ENCODE measurements around the gene APCS.

APCS gene

GRCh38 chr1:159554696-159555095 lies 32.9 kb upstream of the APCS start (continued):
- TF ChIP-seq REPIN1 (tag by site-specific recombination; IDR thresholded peaks at IDR 0.05; ENCODE audit: low read depth) (no peak), ZBTB49 (tag by site-specific recombination; IDR thresholded peaks at IDR 0.05; ENCODE audit: low read depth) (no peak), SCRT1 (tag by site-specific recombination; IDR thresholded peaks at IDR 0.05; ENCODE audit: borderline replicate concordance) (no peak), ZNF280D (tag by site-specific recombination; IDR thresholded peaks at IDR 0.05) (no peak)

GRCh38 chr1:159556931-159557369 lies 30.7 kb upstream of the APCS start:
- Histone ChIP-seq H3K36me3 (ENCODE audit: control insufficient read depth in 2 of 2, insufficient read depth in 1 of 2, low read length in 2 of 2) (no peaks in the 10 kb centered on the region), H3K9me3 (ENCODE audit: control insufficient read depth, insufficient read depth, low read depth, low read length) (no peaks in the 10 kb centered on the region), H3K4me1 (ENCODE audit: control insufficient read depth, insufficient read depth, low read length) (no peaks in the 10 kb centered on the region), H3K4me3 (ENCODE audit: low read depth, low read length) (no peak overlapping the region), H3K27ac (ENCODE audit: extremely low read depth, low read depth, low read length) (no peak overlapping the region)
- CTCF ChIA-PET, result no interaction called here
- POLR2A ChIA-PET, result no interaction called here
- TF ChIP-seq ZNF426 (tag by site-specific recombination; IDR thresholded peaks at IDR 0.05) (no peak), ZNF645 (tag by site-specific recombination; IDR thresholded peaks at IDR 0.05) (no peak), BCL11A (tag by site-specific recombination; IDR thresholded peaks at IDR 0.05; ENCODE audit: low read depth) (no peak), ZSCAN16 (tag by site-specific recombination; IDR thresholded peaks at IDR 0.05) (no peak), ZNF398 (tag by site-specific recombination; IDR thresholded peaks at IDR 0.05) (no peak), ZBTB20 (tag by site-specific recombination; IDR thresholded peaks at IDR 0.05) (no peak), PBX3 (CRISPR knock-in tag; IDR thresholded peaks at IDR 0.05) (no peak), ZNF768 (tag by site-specific recombination; IDR thresholded peaks at IDR 0.05) (no peak), ZNF18 (tag by site-specific recombination; IDR thresholded peaks at IDR 0.05) (no peak), ZNF354C (tag by site-specific recombination; IDR thresholded peaks at IDR 0.05; ENCODE audit: borderline replicate concordance, low read depth) (no peak), ZNF175 (tag by site-specific recombination; IDR thresholded peaks at IDR 0.05) (no peak), ZBTB21 (tag by site-specific recombination; IDR thresholded peaks at IDR 0.05) (no peak), ZBTB49 (tag by site-specific recombination; IDR thresholded peaks at IDR 0.05; ENCODE audit: low read depth) (no peak), KLF10 (tag by site-specific recombination; IDR thresholded peaks at IDR 0.05) (no peak)

All from HEK293 (cell line).